ENCODE data around the gene GPRIN3. TPM values are rescaled to one million over a fixed set of nuclear protein-coding genes. Genes with fewer than 3 reads are reported as not detected.

The GPRIN3 gene
- total RNA-seq, 1 experiment from 2014 or later, result not detected

DNA sequence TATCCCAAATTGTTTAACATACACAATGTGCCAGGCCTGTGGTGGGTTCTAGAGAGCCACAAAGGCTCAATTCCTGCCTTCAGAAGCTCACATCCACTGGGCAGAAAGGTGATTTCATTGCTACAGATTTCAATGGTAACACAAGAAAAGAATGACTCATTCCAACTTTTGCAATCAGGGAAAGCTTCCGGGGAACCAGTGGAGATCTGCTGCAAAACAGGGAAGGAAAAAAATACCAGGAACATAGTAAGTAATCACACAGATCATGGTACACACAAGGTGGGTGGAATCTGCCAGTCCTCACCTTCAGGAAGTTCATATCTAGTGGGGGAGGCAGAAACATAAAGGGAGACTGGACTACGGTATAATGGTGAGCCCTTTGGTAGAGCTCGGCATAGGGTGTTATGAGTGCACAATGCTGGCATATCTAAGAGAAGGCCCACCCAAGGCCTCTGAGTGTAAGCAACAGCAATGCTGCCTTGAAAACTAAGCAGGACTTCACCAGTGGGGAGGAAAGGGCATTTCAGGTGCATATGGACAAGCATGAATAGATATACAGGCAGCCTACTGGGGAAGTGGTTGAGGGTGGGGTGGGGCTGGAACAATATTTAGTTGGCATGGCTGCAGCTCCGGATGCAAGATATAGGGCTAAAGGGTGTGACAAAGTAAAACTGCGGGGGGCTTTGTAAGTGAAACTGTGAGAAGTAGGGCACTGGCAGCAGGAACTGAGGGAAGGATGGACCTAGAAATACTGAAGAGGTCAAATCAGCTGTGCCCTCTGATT is 24.2 kb downstream of the GPRIN3 start:
- H3K9me3 ChIP-seq (ENCODE audit: low read depth, low read length, poor library complexity, severe bottlenecking), result no peaks in the 10 kb centered on the region
- no peaks in the 10 kb centered on the region for H3K27me3 ChIP-seq (replicated peaks; ENCODE audit: insufficient read depth, low read depth, low read length, poor library complexity)
- no TSS peak for BruUV-seq (replicated peaks)
- H3K27ac ChIP-seq (ENCODE audit: low read depth, low read length, poor library complexity, severe bottlenecking), result no peak overlapping the region
- DNase-seq (ENCODE audit: low spot score), result no peak
- TF ChIP-seq, protein P1, sequence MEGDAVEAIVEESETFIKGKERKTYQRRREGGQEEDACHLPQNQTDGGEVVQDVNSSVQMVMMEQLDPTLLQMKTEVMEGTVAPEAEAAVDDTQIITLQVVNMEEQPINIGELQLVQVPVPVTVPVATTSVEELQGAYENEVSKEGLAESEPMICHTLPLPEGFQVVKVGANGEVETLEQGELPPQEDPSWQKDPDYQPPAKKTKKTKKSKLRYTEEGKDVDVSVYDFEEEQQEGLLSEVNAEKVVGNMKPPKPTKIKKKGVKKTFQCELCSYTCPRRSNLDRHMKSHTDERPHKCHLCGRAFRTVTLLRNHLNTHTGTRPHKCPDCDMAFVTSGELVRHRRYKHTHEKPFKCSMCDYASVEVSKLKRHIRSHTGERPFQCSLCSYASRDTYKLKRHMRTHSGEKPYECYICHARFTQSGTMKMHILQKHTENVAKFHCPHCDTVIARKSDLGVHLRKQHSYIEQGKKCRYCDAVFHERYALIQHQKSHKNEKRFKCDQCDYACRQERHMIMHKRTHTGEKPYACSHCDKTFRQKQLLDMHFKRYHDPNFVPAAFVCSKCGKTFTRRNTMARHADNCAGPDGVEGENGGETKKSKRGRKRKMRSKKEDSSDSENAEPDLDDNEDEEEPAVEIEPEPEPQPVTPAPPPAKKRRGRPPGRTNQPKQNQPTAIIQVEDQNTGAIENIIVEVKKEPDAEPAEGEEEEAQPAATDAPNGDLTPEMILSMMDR (conservative IDR thresholded peaks at IDR 0.05; ENCODE audit: low read depth, low read length), result no peak
- no peak for TF ChIP-seq EZH2 (IDR thresholded peaks at IDR 0.05; ENCODE audit: borderline replicate concordance, low read depth, low read length, poor library complexity, severe bottlenecking)
- H3K4me3 ChIP-seq (ENCODE audit: low read depth, low read length, poor library complexity, severe bottlenecking), result no peak overlapping the region
- no peaks in the 10 kb centered on the region for H3K36me3 ChIP-seq (ENCODE audit: insufficient read depth, low read length, poor library complexity, severe bottlenecking)
- ChIA-PET POLR2A (ENCODE audit: low non-redundant PET) (no interaction called here), CTCF (no interaction called here)
- intact Hi-C loops (cut with micrococcal nuclease; ENCODE audit: unreplicated experiment), result no loop called here
- no peaks in the 10 kb centered on the region for H3K4me1 ChIP-seq (ENCODE audit: insufficient read depth, low read length, poor library complexity, severe bottlenecking)

DNA sequence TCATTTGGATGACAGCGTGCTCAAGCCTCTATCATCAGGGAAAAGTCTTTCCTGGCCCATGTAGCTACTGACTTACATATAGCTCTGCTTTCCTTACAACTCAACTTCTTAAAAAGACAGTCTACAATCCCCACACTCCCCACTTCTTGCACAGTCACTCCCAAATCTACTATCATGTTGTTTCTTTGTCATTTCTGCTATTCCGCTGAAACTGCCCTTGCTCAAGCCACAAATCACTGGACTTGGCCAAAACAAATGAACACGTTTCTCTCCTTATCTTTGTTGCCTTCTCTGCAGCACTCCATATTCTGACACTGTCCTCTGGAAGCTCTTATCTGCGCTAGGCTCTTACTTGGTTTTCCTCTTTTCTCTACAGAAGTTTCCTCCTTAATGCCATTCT is 28.2 kb downstream of the GPRIN3 start:
- intact Hi-C loops (cut with micrococcal nuclease; ENCODE audit: unreplicated experiment), result no loop called here
- no peaks in the 10 kb centered on the region for H3K4me1 ChIP-seq (ENCODE audit: insufficient read depth, low read length, poor library complexity, severe bottlenecking)
- no peak for TF ChIP-seq EZH2 (IDR thresholded peaks at IDR 0.05; ENCODE audit: borderline replicate concordance, low read depth, low read length, poor library complexity, severe bottlenecking)
- TF ChIP-seq, protein P1 (conservative IDR thresholded peaks at IDR 0.05; ENCODE audit: low read depth, low read length), result no peak

DNA sequence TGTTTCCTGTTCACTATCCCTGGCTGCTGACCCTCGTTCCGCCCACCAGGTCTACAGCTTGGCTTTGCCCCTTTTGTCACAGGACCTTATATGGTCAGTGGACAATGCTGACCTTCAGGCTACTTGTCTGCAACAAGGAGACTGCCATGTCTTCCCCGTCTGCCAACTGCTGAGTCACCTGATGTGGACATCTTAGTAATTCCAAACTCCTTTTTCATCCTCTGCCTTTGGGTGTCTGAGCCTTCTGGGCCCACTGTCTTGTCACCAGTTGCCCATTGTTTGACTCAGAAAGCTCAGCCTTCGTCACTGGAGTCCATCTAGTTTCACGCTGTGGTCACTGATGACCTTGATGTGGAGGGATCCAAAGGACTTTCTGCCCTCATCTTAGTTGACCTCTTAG is 30.2 kb downstream of the GPRIN3 start:
- no peak overlapping the region for H3K27ac ChIP-seq (ENCODE audit: low read depth, low read length, poor library complexity, severe bottlenecking)
- TF ChIP-seq, protein P1 (conservative IDR thresholded peaks at IDR 0.05; ENCODE audit: low read depth, low read length), result no peak
- no peak for TF ChIP-seq EZH2 (IDR thresholded peaks at IDR 0.05; ENCODE audit: borderline replicate concordance, low read depth, low read length, poor library complexity, severe bottlenecking)
- CTCF ChIA-PET, result no interaction called here
- POLR2A ChIA-PET (ENCODE audit: low non-redundant PET), result no interaction called here
- H3K4me3 ChIP-seq (ENCODE audit: low read depth, low read length, poor library complexity, severe bottlenecking), result no peak overlapping the region
- DNase-seq (ENCODE audit: low spot score), result no peak
- H3K9me3 ChIP-seq (ENCODE audit: low read depth, low read length, poor library complexity, severe bottlenecking), result no peaks in the 10 kb centered on the region
- H3K27me3 ChIP-seq (replicated peaks; ENCODE audit: insufficient read depth, low read depth, low read length, poor library complexity), result no peaks in the 10 kb centered on the region
- no peaks in the 10 kb centered on the region for H3K36me3 ChIP-seq (ENCODE audit: insufficient read depth, low read length, poor library complexity, severe bottlenecking)
- intact Hi-C loops (cut with micrococcal nuclease; ENCODE audit: unreplicated experiment), result no loop called here
- no TSS peak for BruUV-seq (replicated peaks)
- no peaks in the 10 kb centered on the region for H3K4me1 ChIP-seq (ENCODE audit: insufficient read depth, low read length, poor library complexity, severe bottlenecking)

More for the DNA sequence above, 28.2 kb downstream of the GPRIN3 start:
- no peaks in the 10 kb centered on the region for H3K9me3 ChIP-seq (ENCODE audit: low read depth, low read length, poor library complexity, severe bottlenecking)
- no peaks in the 10 kb centered on the region for H3K36me3 ChIP-seq (ENCODE audit: insufficient read depth, low read length, poor library complexity, severe bottlenecking)
- no peak for DNase-seq (ENCODE audit: low spot score)
- H3K27ac ChIP-seq (ENCODE audit: low read depth, low read length, poor library complexity, severe bottlenecking), result no peak overlapping the region
- CTCF ChIA-PET, result no interaction called here
- H3K4me3 ChIP-seq (ENCODE audit: low read depth, low read length, poor library complexity, severe bottlenecking), result no peak overlapping the region
- POLR2A ChIA-PET (ENCODE audit: low non-redundant PET), result no interaction called here
- no peaks in the 10 kb centered on the region for H3K27me3 ChIP-seq (replicated peaks; ENCODE audit: insufficient read depth, low read depth, low read length, poor library complexity)
- BruUV-seq (replicated peaks), result no TSS peak

Measured in A673 (cell line).